WTC11 (cell line): ENCODE measurements around the gene TOR4A. TPM values are rescaled to one million over a fixed set of nuclear protein-coding genes. Genes with fewer than 3 reads are reported as not detected.

Experiments
- ATAC-seq: fragments of 200-7000 bp; cut with Tn5 transposase; 2 replicates; pipeline ENCODE4 v1.10.0; 2021; ENCODE audit warnings: mild to moderate bottlenecking, moderate library complexity
- CTCF ChIA-PET: fragments of 300-600 bp; sonication (Branson Sonifier 250); formaldehyde crosslinking; loops from one replicate; lab custom pipeline; 2021; ENCODE audit warnings: antibody characterized with exemption; lab: Charles Lee
- POLR2A ChIA-PET: fragments of 350-600 bp; sonication (Branson Sonifier 250); formaldehyde crosslinking; loops from one replicate; lab custom pipeline; 2021; ENCODE audit warnings: antibody characterized with exemption; lab: Charles Lee
- DNase-seq: peaks from one replicate; pipeline ENCODE4 v3.0.0; 2021; ENCODE audit warnings: low spot score
- H3K27ac Mint-ChIP-seq: 2 replicates; pipeline ENCODE4 v1.8.0; 2021; ENCODE audit warnings: mixed read lengths
- H3K27me3 Mint-ChIP-seq: 2 replicates; pipeline ENCODE4 v1.8.0; 2021; ENCODE audit warnings: low read depth, mild to moderate bottlenecking, moderate library complexity, mixed read lengths
- H3K36me3 Mint-ChIP-seq: 2 replicates; pipeline ENCODE4 v1.8.0; 2021; ENCODE audit warnings: mixed read lengths
- H3K4me1 Mint-ChIP-seq: 2 replicates; pipeline ENCODE4 v1.8.0; 2022; ENCODE audit warnings: mixed read lengths
- H3K4me3 Mint-ChIP-seq: 2 replicates; pipeline ENCODE4 v1.8.0; 2021; ENCODE audit warnings: mild to moderate bottlenecking, moderate library complexity, mixed read lengths
- H3K9me3 Mint-ChIP-seq: 2 replicates; pipeline ENCODE4 v1.8.0; 2021; ENCODE audit warnings: mixed read lengths
- AR ChIP-seq: fragments of 250-450 bp; sonication (Bioruptor Pico); IDR thresholded peaks from 2 replicates; pipeline ENCODE4 v1.9.0; 2021; ENCODE audit warnings: mild to moderate bottlenecking
- ARID4B ChIP-seq: sonication (generic); formaldehyde crosslinking; IDR thresholded peaks from 2 replicates; pipeline ENCODE4 v1.8.0; 2023; ENCODE audit warnings: missing genetic modification reagents, mild to moderate bottlenecking, borderline replicate concordance
- CDX4 ChIP-seq: fragments of 250-450 bp; sonication (Bioruptor Pico); IDR thresholded peaks from 2 replicates; pipeline ENCODE4 v1.9.0; 2021; ENCODE audit warnings: moderate library complexity, mild to moderate bottlenecking, inconsistent platforms, borderline replicate concordance
- CTCF ChIP-seq: fragments of 200-600 bp; IDR thresholded peaks from 2 replicates; pipeline ENCODE4 v1.8.0; 2022; ENCODE audit warnings: antibody characterized with exemption
- E2F5 ChIP-seq: sonication (generic); formaldehyde crosslinking; IDR thresholded peaks from 2 replicates; pipeline ENCODE4 v1.8.1; 2022; ENCODE audit warnings: mild to moderate bottlenecking, moderate library complexity, missing genetic modification reagents
- ELF4 ChIP-seq: sonication (generic); formaldehyde crosslinking; IDR thresholded peaks from 2 replicates; pipeline ENCODE4 v1.8.1; 2022; ENCODE audit warnings: low read depth, mild to moderate bottlenecking, moderate library complexity, missing genetic modification reagents
- EMX1 ChIP-seq: fragments of 250-450 bp; sonication (Bioruptor Pico); IDR thresholded peaks from 2 replicates; pipeline ENCODE4 v1.8.0; 2021; ENCODE audit warnings: mild to moderate bottlenecking
- FOXP1 ChIP-seq: sonication (generic); formaldehyde crosslinking; IDR thresholded peaks from 2 replicates; pipeline ENCODE4 v1.8.0; 2022; ENCODE audit warnings: missing genetic modification reagents, mild to moderate bottlenecking, moderate library complexity, borderline replicate concordance
- GRHL2 ChIP-seq: fragments of 250-450 bp; sonication (Bioruptor Pico); IDR thresholded peaks from 2 replicates; pipeline ENCODE4 v1.8.0; 2022; ENCODE audit warnings: mild to moderate bottlenecking, moderate library complexity; ENCODE audit not compliant: insufficient replicate concordance, severe bottlenecking
- HMGXB4 ChIP-seq: sonication (generic); formaldehyde crosslinking; IDR thresholded peaks from 2 replicates; pipeline ENCODE4 v1.8.1; 2023; ENCODE audit warnings: mild to moderate bottlenecking, moderate library complexity, missing genetic modification reagents
- IRF1 ChIP-seq: sonication (generic); formaldehyde crosslinking; IDR thresholded peaks from 2 replicates; pipeline ENCODE4 v1.8.0; 2023; ENCODE audit warnings: missing genetic modification reagents
- OVOL2 ChIP-seq: fragments of 250-450 bp; sonication (Bioruptor Pico); IDR thresholded peaks from 2 replicates; pipeline ENCODE4 v1.9.0; 2021; ENCODE audit warnings: mild to moderate bottlenecking, borderline replicate concordance
- TEAD1 ChIP-seq: sonication (generic); formaldehyde crosslinking; IDR thresholded peaks from 2 replicates; pipeline ENCODE4 v1.8.0; 2022; ENCODE audit warnings: mild to moderate bottlenecking, missing genetic modification reagents
- TP53 ChIP-seq: sonication (generic); formaldehyde crosslinking; IDR thresholded peaks from 2 replicates; pipeline ENCODE4 v1.8.1; 2023; ENCODE audit warnings: mild to moderate bottlenecking, missing genetic modification reagents
- ZNF281 ChIP-seq: sonication (generic); formaldehyde crosslinking; IDR thresholded peaks from 2 replicates; pipeline ENCODE4 v1.8.0; 2023; ENCODE audit warnings: mild to moderate bottlenecking, missing genetic modification reagents
- ZNF423 ChIP-seq: fragments of 250-450 bp; sonication (Bioruptor Pico); IDR thresholded peaks from 2 replicates; pipeline ENCODE4 v2.1.2; 2022; ENCODE audit warnings: mild to moderate bottlenecking, moderate library complexity
- total RNA-seq: library from RNA; stranded (reverse); gene quantifications from 3 replicates; pipeline ENCODE4 v1.2.3, GENCODE V29; 2021

The TOR4A gene
- total RNA-seq, 1 experiment from 2014 or later: 7.3 TPM

GRCh38 chr9:137302449-137303150, 25.1 kb downstream of the TOR4A start:
- POLR2A ChIA-PET: interaction anchor here (0.7 to 2.8 kb wide), 4 partner anchors 8 to 66 kb away, joined by 3 to 10 read pairs (median 4); no protein-coding TSS in a partner anchor
- peaks cover 46% of the 10 kb centered on the region for H3K4me1 Mint-ChIP-seq
- CTCF ChIA-PET: interaction anchor here (0.9 to 8.6 kb wide), 31 partner anchors 8 to 249 kb away, joined by 3 to 172 read pairs (median 5); partner anchors contain the start of genes ENTPD8, EXD3, MRPL41 and NOXA1
- ATAC-seq (peak; percentile 31), DNase-seq (peak; percentile 75)
- peak overlapping the region; percentile 49 for H3K4me3 Mint-ChIP-seq
- H3K27me3 Mint-ChIP-seq: peaks cover 19% of the 10 kb centered on the region
- no peak overlapping the region for H3K27ac Mint-ChIP-seq
- H3K9me3 Mint-ChIP-seq: no peaks in the 10 kb centered on the region
- no peaks in the 10 kb centered on the region for H3K36me3 Mint-ChIP-seq
- TF ChIP-seq IRF1 (CRISPR knock-in tag) (no peak), AR (CRISPR knock-in tag) (no peak), OVOL2 (no peak), CDX4 (CRISPR knock-in tag) (no peak), FOXP1 (CRISPR knock-in tag) (peak; percentile 6; the same call in 1 of the 2 replicates), E2F5 (CRISPR knock-in tag) (peak; percentile 35; the same call in 1 of the 2 replicates), TP53 (CRISPR knock-in tag) (0 out of 2 replicates have a peak, but pooled peaks have one; percentile 15), ZNF423 (CRISPR knock-in tag) (peak; percentile 73), TEAD1 (CRISPR knock-in tag) (peak; percentile 9; the same call in 1 of the 2 replicates), HMGXB4 (CRISPR knock-in tag) (peak; percentile 87; the same call in 1 of the 2 replicates), EMX1 (no peak), ARID4B (CRISPR knock-in tag) (0 out of 2 replicates have a peak, but pooled peaks have one; percentile 24), ELF4 (CRISPR knock-in tag) (no peak), ZNF281 (no peak), CTCF (peak; percentile 42; the same call in 1 of the 2 replicates), GRHL2 (no peak)
